ENCODE data around the gene SLC39A1. TPM values are rescaled to one million over a fixed set of nuclear protein-coding genes. Genes with fewer than 3 reads are reported as not detected.
"Not testable (repeated sequence)": the region's sequence is repeated elsewhere in the genome, so short reads cannot be mapped to it uniquely, and the experiment has no call there.

SLC39A1 gene
- total RNA-seq, 1 donor from 2014 or later = 119 TPM

DNA sequence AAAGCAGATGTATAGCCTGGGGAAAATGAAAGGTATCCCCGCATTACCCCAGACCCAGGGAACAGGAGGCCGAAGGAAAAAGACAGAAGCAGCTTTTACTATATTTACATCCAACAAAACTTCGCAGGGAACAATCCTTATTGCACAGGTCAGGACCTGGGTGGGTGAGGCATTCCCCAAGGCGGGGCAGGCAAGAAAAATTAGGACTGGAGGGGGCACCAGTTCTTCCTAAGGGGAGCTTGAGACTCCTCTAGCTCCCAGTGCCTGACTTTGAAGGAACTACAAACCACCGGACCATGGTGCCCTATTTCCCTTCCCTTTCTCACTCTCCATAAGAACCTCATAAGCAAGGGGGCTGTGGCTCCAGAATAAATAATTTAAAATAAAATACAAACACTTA lies 33.9 kb downstream of the SLC39A1 start:
- DNase-seq (ENCODE audit: low spot score) = no peak

- no peak for DNase-seq (ENCODE audit: low spot score)
Measured at GRCh38 chr1:153928791-153929341, 34.5 kb downstream of the SLC39A1 start.

GRCh38 chr1:153928245-153928644 lies 35.1 kb downstream of the SLC39A1 start:
- DNase-seq (ENCODE audit: low spot score) = no peak

DNA sequence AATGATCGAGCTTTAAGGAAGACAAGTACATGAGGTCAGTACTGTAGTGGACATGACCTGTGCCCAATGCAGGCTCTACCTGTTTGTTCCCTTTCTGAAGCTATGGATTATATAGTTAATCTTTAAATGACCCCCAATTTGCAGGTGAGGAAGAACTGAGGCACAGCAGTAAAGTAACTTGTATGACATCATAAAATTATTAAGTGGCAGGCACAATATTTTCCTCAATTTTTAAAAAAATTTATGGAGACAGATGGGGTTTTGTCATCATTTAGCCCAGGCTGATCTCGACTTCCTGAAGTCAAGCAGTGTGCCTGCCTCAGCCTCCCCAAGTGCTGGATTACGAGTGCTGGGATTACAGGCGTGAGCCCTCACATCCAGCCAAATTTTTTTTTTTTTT lies 36.9 kb downstream of the SLC39A1 start:
- no peak for DNase-seq (ENCODE audit: low spot score)

GRCh38 chr1:153922972-153923925 lies 40.1 kb downstream of the SLC39A1 start, which contains the start of gene GATAD2B:
Gene GATAD2B (minus strand): TSS chr1:153922972. CDS start chr1:153828347, 94,625 bp downstream.
- DNase-seq (ENCODE audit: low spot score) = peak; percentile 100

DNA sequence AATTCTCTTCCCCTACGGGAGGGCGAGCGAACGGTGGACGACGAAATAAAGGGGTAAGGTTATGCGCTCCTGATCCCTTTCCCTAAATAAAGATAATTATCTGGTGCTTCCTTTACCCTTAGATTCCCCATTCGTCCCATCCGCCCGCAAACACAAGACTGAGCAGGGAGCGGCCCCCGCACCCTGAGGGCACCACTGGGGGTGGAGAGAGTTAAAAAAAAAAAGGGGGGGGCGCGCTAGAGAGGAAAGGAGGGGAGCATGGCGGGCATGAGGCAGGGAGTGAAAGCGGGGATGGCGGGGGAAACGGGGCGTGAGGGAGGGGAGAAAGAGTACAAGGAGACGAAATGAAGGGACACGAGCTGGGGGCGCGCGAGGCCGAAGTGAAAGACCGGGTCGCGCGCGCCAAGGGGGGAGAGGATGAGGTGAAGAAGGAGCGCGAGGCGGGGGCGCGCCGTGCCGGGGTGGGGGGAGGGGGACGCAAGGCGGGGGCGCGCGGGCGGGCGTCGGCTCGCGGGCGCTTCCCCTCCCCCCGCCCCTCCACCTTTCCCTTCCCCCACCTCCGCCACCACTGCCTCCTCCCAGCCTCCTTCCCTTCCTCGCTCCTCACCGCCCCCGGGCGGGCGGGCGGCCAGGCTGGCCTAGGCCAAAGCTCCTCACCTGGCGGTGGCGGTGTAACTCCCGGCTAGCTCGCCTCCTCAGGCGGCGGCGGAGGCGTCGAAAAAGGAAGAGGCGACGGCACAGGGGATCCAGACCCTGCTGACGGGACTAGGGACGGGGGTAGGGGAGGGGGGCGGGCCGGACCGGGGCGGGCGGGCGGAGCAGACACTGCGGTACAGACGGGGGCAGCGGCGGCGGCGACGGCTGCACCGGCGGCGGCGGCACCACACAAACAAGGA lies 41.0 kb downstream of the SLC39A1 start:
- no peak for DNase-seq (ENCODE audit: low spot score)

GRCh38 chr1:153921803-153922075 lies 41.6 kb downstream of the SLC39A1 start:
- no peak for DNase-seq (ENCODE audit: low spot score)

- DNase-seq (ENCODE audit: low spot score) = no peak
Measured at GRCh38 chr1:153921080-153921802, 42.1 kb downstream of the SLC39A1 start.

GRCh38 chr1:153919876-153920852 lies 43.2 kb downstream of the SLC39A1 start:
- DNase-seq (ENCODE audit: low spot score) = no peak

DNA sequence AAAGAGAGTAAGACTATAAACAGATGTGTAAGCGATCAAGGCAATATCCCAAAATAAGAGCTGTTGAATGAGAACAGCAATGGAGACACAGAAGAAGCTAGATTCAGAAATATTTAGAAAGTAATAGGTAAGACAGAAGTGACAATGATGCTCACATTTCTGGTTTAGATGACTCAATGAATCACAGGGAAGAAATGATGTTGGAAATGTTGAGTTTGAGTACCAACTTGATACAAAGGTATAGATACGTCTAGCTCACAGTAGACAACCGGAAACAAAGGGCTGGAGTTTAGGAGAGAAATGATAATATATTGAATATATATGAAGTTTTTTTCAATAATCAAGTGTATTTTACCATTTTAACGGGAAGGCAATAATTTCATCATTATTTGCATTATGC lies 47.0 kb downstream of the SLC39A1 start:
- no peak for DNase-seq (ENCODE audit: low spot score)

DNA sequence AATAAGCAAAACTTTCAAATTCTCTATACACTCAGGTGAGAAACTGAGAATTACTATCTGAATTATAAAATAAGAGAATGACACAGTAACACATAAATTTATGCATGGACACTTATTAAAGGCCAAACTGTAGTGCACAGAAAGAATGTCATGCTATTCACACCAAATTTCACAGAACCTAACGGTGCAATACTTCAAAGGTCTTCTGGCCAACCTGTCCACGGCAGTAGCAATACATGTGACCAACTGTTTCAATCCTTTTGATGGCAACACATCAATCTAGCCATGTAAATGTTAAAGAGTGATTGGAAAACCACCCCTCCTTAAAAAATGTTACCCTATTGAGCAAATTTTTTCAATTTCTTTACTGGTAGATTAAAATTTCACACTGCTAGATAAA lies 51.0 kb downstream of the SLC39A1 start:
- no peak for DNase-seq (ENCODE audit: low spot score)

- not testable (repeated sequence) for DNase-seq (ENCODE audit: low spot score)
Measured at GRCh38 chr1:153910560-153910959, 52.8 kb downstream of the SLC39A1 start.

Other genes with a start within 250 kb of the SLC39A1 start
- 72.9 TPM for gene INTS3, start 235.5 kb downstream of the SLC39A1 start, total RNA-seq
- gene SLC27A3, start 188.1 kb downstream of the SLC39A1 start, total RNA-seq = 22.1 TPM
- gene GATAD2B, start 40.6 kb downstream of the SLC39A1 start, total RNA-seq = 42.5 TPM
- 65.2 TPM for gene DENND4B, start 16.8 kb downstream of the SLC39A1 start, total RNA-seq
- 60.6 TPM for gene CRTC2, start 4.9 kb downstream of the SLC39A1 start, total RNA-seq
- gene CREB3L4, start 4.4 kb upstream of the SLC39A1 start, total RNA-seq = 18.5 TPM
- gene JTB, start 14.1 kb upstream of the SLC39A1 start, total RNA-seq = 144 TPM
- 112 TPM for gene RAB13, start 22.8 kb upstream of the SLC39A1 start, total RNA-seq
- 1,416 TPM for gene RPS27, start 27.2 kb upstream of the SLC39A1 start, total RNA-seq
- 0.06 TPM for gene NUP210L, start 191.5 kb upstream of the SLC39A1 start, total RNA-seq
- 283 TPM for gene TPM3, start 228.6 kb upstream of the SLC39A1 start, total RNA-seq
- not detected for gene CFAP141, start 242.8 kb upstream of the SLC39A1 start, total RNA-seq

Measured in mucosa of gallbladder (tissue), 1 donor.